SKM-1 (cell line): ENCODE data around the gene ST6GALNAC5.
"Not testable (repeated sequence)": the region's sequence is repeated elsewhere in the genome, so short reads cannot be mapped to it uniquely, and the experiment has no call there.

Experiments
- DNase-seq: peaks from one replicate; lab custom pipeline; 2025; ENCODE audit not compliant: unreplicated experiment; lab: John Stamatoyannopoulos, UW

Gene ST6GALNAC5

DNA sequence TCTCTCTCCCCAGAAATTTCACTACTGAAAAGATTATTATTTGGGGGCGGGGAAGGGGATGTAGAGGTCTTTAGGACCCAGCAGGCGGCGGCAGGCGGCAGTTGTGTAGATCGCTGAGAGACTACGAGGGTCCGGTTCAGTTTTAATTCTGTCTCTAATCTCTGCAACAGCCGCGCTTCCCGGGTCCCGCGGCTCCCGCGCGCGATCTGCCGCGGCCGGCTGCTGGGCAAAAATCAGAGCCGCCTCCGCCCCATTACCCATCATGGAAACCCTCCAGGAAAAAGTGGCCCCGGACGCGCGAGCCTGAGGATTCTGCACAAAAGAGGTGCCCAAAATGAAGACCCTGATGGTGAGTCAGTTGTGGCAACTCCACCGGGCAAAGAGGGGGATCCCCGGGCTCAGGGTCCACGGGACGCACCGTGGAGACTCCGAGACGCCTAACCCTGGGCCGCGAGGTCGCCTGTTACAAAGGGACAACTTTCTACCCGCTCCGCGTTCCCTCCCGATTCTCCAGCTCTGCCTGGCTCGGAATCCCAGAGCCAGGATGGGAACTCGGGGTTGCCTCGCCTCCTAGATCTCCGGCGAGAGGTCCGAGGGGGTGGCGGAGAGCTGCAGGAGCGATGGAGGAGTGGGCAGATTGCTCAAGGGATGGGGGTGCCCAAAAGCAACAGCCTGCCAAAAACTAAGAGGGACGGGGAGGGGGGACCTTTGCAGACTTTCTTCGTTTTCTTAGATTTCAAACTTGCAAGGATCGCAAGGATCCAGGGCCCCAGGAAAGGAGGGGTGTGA lies at the start of gene ST6GALNAC5:
ST6GALNAC5 (plus strand) TSS at position 139 of the 789 bp plus-strand sequence.
- DNase-seq = no peak

DNA sequence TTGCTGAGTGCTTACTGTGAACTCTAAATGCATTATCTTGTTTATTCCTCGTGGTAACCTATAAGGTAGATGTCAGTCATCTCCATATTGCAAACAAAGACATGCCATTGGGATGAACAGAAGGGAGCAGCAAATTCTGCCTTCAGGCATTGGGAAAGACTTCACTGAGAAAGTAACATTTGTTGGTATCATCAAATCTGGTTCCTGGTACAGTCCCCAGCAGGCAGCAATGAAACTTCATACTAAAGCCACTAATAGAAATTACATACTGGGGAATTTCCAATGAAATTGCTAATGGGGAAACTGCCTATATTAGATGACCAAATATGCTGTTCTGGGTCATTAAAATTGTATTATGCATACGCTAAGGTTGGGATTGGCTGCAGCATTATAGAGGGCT lies 47.3 kb upstream of the ST6GALNAC5 start:
- no peak for DNase-seq

DNA sequence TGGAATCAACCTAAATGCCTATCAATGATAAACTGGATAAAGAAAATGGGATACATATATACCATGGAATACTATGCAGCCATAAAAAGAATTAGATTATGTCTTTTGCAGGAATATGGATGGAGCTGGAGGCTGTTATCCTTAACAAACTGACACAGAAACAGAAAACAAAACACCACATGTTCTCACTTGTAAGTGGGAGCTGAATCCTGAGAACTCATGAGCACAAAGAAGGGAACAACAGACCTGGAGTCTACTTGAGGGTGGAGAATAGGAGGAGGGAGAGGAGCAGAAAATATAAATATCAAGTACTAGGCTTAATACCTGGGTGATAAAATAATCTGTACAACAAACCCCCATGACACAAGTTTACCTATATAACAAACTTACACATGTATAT lies 44.3 kb upstream of the ST6GALNAC5 start:
- not testable (repeated sequence) for DNase-seq

DNA sequence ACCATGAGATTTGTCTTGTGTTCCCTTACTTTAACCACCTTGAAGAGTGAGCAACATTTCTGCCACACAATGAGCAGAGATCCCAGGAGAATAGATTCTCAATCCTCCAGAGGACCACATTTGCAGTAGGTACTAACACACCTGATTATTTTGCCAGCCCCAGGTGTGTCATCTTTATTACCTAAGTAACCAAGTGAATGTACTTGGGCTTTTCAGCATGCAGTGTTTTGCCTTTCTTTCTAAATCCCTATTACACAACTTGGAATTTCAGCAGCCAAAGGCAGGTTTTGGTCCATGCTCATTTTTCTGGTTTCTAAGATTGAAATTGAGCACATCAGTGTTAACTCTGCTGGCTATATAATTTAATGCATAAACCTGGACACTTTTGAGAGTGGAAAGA lies 43.2 kb upstream of the ST6GALNAC5 start:
- DNase-seq = no peak

DNA sequence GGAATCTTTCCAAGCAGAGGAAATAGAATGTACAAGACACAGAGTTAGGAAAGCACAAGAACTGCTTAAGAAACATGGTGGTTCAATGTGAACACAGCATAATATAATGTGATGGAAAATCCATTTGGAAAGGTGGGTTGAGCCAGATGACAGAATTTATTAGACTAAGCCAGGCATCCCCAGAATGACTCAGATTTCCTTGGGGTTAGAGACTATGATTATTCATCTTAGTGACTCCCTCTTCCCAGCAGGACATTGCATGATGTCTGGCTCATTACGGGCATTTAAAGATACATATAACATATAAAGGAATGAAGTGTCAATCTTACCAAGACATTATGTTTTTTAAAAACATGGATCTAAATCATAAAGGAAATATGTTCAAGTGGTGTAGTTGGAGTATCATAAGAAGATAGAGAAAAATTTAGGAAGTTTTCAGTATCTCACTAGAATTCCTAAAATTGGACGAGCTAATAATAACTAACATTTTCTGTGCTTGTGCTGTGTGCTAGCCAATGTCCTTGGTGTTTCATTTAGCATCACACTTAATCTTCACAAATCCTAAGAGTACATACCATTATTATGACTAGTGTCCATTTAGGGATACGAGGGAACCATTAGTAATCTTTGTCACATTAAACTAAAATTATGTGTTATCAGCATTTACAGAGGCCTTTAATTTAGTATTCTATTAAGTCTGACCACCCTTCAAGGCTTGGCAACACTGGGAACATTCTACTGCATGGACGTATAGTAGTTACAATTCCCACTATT lies 41.0 kb upstream of the ST6GALNAC5 start:
- DNase-seq = no peak

DNA sequence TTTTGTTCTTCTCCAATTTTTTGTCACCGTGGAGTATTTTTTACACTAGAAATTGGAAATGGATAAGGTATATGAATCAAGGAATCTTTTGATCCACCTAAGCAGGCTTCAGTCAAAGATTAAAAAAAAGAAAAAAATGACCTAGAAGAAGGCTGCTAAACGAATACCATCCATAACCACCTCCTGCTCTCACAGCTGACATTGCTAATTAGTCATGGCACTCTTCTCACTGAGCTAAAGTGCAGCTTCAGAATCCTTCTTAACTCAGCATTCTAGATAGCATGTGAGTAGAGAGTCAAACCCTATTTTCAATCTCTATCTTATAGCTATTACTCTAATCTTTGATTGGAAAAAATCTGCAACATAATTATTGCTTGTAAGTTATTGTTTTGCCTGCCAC lies 40.2 kb upstream of the ST6GALNAC5 start:
- DNase-seq = no peak

DNA sequence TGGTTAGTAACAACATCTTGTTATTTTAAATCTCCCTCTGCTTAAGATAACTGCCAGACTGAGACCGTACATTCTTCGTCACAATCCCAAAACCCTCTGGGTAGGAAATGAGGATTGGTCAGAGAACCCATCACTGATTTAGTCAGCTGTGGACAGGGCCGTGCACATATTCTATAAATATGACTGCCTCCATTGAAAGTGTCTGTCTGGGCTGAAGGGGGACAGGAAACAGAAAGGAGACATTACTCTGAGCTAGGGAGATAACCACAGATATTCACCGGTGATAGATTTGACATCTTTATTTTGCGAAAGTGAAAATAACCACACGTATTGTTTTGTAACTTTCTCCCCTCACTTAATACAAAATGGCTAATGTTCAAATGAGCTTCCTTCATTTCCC lies 36.9 kb upstream of the ST6GALNAC5 start:
- no peak for DNase-seq

DNA sequence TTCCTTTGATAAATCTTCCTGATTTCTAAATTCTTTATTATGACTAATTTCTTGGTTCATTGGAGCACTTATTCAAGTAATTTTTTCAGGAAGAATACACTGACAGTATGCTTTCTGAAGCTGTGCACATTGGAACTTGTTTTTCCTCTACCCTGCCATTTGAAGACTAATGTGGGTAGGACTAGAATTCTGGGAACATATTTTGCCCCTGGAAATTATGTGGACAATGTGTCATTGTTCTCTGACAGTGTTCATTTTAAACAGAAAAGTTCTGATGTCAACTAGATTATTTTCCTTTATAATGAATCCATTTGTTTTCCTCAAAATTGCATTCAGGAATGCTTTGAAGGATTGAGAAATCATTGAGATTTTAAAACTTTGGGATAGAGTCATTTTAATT lies 34.8 kb upstream of the ST6GALNAC5 start:
- no peak for DNase-seq

DNA sequence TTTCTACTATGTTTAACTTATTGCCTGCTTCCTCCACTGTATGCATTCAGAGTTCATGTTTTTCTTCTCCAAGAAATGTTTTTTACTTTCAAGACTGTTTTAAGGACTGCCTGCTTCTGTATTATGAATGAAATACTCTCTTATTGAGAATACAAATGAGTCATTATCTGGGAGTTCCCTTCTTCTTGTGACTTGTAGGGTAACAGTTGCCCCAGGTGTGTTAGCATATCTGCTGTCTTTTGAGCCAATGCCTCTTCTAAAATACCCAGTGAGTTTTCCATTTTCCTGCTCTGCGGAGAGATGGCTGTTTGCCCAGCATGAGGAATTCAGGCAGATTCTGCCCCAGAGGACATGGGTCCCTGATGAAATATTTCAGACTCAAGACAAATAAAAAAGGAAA lies 34.1 kb upstream of the ST6GALNAC5 start:
- no peak for DNase-seq

DNA sequence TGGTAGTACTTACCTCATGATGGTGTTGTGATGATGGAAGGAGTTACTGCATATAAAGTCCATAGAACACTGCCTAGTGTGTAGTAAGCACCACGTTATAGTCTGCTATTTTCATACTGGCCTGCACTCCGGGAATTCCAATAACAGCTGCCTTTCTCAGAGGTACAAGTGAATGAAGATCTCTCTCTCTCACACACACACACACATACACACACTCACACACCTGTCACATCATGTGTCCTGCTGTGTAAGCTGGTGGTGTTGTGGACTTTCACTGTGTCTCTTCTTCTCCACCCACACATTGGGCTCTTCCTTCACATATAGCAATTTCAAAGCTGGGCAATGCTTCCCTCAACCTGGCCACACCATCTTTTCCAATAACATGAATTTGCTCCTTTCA lies 33.4 kb upstream of the ST6GALNAC5 start:
- DNase-seq = no peak

DNA sequence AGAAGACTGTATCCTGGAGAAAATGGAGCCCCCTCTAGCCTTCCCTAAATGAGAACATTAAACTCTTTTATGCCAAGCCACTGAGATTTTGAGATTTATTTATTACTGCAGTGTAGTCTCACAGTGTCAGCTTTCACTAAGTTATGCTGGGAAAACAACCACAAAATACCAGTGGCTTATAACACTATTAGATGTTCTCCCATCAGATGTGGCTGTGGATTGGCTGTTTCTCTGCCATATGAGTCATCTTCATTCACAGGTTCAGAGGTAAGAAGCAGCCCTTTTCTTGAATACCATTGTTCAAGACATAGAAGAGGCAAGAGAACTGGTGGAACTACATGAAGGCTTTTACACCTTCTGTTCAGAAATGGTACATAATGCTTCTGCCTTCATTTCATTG lies 32.1 kb upstream of the ST6GALNAC5 start:
- no peak for DNase-seq

DNA sequence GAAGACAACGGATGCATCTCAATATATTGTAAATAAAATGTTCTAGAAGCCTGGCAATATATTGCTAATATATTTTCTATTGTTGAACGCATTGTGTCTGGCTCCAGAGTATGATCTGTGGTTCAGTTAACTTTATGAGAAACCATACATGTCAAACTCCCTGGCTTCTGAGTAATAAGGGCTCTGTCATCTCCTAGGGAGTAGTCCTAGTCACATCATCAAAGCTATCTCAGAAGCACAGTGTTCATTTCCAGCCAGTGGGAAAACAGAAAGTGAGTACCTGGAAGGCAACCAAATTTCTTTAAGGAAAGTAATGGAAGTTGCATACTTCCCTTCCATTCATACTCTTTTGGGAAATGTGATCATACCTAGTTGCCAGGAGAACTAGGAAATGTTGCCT lies 27.0 kb upstream of the ST6GALNAC5 start:
- DNase-seq = no peak

DNA sequence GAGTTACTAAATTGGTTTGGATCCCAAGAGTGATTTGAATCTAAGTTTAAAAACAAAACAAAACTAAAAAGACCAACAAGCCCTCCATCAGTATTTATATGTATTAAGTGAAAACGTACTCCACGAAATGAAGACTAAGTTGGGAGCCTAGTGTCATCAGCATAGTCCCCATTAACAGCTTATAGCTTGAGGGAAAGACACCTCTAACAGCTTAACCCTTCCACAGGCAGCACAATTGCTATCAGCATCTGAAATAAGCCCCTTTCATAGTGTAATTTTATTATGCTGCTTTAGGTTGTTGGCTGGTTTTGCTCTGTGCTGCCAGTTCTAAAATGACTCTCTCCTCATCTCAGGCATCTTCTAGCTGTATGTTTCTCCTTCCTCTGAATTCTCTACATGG lies 25.8 kb upstream of the ST6GALNAC5 start:
- no peak for DNase-seq

DNA sequence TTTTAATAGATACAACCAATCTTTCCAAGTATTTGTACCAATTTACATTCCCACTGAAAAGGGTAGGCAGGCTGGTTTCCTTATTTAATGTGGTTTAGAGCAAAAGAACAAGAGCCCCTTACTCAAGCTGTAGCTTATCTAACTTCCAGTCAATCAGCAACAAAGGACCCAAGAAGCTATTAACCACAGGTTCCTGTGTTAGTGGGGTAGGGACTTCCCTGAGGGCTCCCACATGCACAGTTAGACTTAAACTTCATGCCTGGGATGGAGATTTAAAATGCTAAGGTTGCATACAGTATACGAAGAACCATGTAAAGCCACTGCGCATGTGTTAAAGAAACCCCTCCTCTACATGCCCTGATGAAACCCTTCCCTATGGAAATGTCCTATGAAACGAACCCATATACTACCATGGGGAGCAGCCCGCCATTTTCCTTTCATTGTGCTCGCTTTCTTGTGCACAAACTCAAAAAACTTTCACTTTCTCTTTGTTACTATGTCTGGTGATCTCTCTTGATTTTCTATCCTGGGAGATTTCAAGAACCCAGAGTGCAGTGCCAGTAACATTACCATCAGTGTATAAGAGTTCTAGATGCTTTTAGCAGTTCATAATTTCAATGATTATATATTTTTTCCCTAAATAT lies 23.3 kb upstream of the ST6GALNAC5 start:
- no peak for DNase-seq

DNA sequence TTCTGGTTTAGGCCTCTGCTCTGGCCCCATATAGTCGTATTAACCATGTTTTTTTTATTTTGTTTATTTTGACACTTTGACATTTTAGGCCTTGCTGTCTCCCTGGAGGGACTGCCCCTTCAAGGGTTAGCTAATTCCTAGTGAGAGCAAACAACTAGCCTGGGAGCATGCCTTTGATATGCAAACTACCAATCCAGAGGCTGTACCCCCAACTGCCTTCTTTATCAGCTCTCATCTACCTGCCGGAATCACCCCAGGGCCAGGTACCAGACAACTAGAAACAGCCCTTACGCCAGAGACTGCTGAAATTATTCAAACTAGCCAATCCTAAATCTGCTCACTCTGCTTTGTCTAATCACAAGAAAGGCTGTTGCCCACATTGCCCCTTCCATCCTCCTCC lies 13.0 kb upstream of the ST6GALNAC5 start:
- DNase-seq = no peak

DNA sequence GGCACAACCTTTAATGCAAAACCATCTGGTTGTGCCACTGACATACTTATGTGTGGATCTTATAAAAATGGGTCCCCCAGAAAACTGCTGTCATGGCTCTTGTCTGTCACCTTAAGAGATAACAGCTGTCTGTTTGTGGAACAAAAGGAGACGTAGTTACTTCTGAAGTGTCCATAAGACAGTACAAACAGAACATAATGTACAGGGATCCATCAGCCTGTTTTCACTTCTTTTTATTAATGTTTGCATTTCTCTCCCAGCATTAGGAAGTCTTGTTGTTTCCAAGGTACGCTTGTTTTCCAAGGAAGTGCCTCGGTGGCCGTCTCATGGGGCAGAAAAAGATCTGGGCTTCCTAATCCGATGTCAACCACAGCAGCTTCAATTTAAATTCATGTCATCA lies 11.2 kb upstream of the ST6GALNAC5 start:
- DNase-seq = no peak

DNA sequence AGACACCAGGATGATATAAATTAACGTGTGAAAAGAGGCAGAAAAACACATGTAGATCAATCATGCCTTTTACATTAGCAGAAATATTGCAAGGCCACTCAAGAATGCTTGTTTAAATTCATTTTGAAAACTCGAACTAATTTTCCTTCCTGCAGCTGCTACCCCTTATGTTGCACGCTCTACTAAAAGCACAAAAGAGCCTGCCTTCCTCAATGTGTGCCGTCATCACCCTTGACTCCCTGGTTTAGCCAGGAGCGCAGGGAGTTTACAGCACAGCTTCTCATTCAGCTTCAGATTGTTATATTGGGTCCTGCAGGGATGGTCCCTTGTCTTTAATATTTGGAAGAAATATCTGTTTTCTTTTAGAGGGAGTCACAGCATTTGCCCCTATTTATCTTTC lies 10.1 kb upstream of the ST6GALNAC5 start:
- DNase-seq = no peak

DNA sequence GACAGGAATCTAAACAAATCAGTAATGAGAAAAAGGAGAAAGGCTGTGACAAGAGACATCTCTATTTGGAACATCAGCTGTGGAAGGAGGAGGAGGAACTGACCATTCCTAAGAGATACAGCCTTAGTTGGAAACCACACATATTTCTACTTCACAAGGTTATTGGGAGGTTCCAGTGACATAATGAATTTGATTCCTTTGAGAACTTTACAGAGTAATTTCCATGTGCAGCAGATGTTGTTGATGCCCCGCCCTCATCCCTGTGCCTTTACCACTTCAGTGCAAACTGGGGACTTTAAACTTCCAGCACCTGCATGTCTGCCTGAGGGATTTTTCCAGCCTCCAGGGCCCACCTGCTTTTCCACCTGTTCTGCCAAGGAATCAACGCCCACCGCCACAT lies 9.3 kb upstream of the ST6GALNAC5 start:
- DNase-seq = no peak

DNA sequence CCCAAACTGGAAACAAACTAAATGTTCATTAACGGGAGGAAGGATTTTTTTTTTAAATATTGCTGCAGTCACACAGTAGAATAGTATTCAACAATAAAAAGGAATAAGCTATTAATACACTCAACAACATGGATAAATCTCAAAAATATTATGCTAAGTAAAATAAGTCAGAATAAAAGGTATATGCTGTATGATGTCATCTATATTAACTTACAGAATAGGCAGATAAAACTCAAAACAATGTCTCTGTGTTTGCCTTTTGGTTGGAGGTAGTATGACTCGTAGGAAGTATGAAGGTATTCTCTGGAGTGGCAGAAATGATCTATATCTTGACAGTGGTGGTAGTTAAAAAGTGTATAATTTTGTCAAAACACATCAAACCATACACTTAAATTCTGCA lies 6.1 kb upstream of the ST6GALNAC5 start:
- no peak for DNase-seq

DNA sequence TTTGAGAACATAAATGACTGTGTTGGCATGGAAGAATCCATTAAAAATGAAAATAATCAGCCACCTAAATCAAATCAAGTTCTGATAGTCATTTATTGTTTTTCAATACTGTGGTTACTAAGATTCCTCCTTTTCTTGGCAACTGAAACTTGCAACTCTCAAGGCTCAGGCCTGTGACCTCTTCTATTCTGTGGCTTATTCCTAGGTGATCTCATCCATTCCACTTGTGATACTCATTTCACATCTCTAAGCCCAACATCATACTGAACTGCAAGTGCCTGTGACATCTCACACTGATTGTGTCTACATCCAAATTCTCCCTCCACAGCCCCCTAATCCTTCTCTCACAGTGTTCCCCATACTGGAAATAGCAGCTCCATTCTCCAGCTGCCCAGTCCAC lies 4.8 kb upstream of the ST6GALNAC5 start:
- no peak for DNase-seq

DNA sequence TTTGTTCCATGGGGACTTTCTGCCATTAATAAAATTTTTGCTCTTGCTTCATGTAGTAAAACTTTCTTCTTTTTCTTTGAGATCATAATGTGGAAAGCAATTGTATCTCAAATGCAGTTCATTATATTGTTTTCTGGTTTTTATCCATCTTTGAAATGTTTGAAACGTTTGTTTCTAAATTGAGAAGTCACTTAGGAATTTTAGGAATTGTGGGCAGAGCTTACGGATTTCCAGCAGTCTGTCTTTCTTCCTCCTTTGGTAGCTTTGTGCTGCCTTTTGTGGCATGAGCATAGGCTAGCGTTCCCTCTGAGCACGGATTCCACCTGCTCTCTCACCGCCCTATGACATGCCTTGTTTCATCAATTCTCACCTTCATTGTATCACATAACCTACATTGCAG lies 2.9 kb upstream of the ST6GALNAC5 start:
- no peak for DNase-seq

DNA sequence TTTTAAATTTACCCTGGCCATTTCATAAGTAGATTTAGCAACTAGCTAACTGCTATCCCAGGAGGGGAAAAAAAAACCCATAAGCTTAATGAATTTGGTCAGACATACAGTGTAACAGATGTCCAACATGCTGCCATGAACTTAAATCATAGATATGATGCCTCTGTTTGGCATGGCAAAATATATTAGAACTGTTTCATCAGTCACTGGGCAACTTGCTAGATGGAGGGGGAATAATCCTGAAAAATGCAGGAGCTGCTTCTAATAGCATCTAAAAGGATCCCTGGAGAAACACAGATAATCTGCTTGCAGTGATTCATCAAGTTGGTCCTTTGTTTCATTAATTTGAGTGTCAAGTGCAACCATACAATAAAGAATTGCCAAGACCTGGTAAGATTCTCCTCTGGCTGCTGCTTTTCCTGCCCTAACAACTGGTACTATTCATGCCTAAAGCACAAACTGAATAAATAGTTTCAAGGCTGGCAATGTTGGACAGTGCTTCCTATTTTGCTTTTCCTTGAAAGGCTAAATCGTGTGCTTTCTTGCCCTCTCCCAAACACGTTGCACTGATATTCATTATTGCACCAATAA lies 1.5 kb upstream of the ST6GALNAC5 start:
- DNase-seq = no peak
